ENCODE data around the gene ARID4B.

DNA sequence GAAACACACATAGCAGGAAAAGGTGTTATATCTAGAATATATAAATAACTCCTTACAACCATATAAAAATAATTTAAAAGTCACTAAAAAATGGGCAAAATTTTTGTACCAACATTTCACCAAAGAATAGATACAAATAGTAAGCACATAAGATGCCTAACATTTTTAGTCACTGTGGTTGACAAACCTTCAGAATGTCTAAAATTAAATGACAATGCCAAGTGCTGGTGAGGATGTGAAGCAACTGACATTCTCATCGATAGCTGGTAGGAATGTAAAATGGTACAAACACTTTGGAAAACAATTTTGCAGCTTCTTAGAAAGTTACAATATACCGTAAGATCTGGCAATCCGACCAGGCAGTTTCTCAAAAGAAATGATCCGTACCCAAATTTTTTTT, 185.0 kb downstream of the ARID4B start:
- TF ChIP-seq, protein P1, sequence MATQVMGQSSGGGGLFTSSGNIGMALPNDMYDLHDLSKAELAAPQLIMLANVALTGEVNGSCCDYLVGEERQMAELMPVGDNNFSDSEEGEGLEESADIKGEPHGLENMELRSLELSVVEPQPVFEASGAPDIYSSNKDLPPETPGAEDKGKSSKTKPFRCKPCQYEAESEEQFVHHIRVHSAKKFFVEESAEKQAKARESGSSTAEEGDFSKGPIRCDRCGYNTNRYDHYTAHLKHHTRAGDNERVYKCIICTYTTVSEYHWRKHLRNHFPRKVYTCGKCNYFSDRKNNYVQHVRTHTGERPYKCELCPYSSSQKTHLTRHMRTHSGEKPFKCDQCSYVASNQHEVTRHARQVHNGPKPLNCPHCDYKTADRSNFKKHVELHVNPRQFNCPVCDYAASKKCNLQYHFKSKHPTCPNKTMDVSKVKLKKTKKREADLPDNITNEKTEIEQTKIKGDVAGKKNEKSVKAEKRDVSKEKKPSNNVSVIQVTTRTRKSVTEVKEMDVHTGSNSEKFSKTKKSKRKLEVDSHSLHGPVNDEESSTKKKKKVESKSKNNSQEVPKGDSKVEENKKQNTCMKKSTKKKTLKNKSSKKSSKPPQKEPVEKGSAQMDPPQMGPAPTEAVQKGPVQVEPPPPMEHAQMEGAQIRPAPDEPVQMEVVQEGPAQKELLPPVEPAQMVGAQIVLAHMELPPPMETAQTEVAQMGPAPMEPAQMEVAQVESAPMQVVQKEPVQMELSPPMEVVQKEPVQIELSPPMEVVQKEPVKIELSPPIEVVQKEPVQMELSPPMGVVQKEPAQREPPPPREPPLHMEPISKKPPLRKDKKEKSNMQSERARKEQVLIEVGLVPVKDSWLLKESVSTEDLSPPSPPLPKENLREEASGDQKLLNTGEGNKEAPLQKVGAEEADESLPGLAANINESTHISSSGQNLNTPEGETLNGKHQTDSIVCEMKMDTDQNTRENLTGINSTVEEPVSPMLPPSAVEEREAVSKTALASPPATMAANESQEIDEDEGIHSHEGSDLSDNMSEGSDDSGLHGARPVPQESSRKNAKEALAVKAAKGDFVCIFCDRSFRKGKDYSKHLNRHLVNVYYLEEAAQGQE (IDR thresholded peaks at IDR 0.05; ENCODE audit: insufficient replicate concordance, low read depth), result no peak
- TF ChIP-seq, protein P2, sequence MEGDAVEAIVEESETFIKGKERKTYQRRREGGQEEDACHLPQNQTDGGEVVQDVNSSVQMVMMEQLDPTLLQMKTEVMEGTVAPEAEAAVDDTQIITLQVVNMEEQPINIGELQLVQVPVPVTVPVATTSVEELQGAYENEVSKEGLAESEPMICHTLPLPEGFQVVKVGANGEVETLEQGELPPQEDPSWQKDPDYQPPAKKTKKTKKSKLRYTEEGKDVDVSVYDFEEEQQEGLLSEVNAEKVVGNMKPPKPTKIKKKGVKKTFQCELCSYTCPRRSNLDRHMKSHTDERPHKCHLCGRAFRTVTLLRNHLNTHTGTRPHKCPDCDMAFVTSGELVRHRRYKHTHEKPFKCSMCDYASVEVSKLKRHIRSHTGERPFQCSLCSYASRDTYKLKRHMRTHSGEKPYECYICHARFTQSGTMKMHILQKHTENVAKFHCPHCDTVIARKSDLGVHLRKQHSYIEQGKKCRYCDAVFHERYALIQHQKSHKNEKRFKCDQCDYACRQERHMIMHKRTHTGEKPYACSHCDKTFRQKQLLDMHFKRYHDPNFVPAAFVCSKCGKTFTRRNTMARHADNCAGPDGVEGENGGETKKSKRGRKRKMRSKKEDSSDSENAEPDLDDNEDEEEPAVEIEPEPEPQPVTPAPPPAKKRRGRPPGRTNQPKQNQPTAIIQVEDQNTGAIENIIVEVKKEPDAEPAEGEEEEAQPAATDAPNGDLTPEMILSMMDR (IDR thresholded peaks at IDR 0.05; ENCODE audit: insufficient read depth, low read length), result no peak
- TF ChIP-seq SPI1 (IDR thresholded peaks at IDR 0.05; ENCODE audit: borderline replicate concordance, low read depth) (no peak), POLR2AphosphoS5 (IDR thresholded peaks at IDR 0.05; ENCODE audit: low read depth) (no peak)
